Measurements from ENCODE around the gene GALNT2. TPM values are rescaled to one million over a fixed set of nuclear protein-coding genes. Genes with fewer than 3 reads are reported as not detected.

The GALNT2 gene
- total and polyA plus RNA-seq, 4 donors, result 47.5 to 182 (median 114) TPM

DNA sequence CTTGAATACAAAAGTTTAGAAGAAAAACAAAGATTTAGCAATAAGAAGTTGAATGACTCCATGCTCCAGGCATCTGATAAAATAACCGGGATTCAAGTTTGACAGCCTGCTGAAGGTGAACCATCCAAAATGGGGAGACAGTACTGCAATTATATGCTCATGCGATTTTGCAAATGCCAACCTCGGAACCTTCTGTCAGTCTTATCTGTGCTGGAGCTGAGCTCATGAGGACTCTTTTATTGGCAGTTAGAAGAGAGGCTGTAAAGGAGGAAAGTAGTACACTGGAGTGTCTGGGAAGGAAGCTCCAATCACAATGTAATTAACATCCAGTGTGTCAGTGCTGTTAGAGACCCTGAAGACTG is 170.0 kb downstream of the GALNT2 start (continued):
- TF ChIP-seq, protein P1, sequence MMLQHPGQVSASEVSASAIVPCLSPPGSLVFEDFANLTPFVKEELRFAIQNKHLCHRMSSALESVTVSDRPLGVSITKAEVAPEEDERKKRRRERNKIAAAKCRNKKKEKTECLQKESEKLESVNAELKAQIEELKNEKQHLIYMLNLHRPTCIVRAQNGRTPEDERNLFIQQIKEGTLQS (IDR thresholded peaks at IDR 0.05), result no peak

DNA sequence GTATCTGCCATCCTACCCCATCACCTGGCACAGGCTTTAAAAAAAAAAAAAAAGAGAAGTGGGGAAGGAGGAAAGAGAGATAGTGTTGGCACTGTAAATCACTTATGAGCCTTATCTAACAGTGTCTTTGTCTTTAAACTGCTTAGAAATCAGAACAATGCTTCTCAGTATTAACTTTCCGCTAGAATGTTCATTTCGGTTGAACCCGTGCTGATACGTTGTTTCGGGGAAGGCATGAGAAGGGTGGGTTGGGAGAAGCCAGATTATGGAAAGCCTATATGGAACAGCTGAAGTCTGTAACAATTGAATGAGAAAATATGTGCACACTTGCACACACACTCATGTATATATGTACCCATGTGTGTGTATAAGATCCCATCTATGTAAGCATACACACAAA is 170.8 kb downstream of the GALNT2 start:
- no peak for DNase-seq (ENCODE audit: low spot score)
- Histone ChIP-seq H3K9me3 (ENCODE audit: control insufficient read depth in 4 of 4, low read length in 3 of 4) (no peaks in the 10 kb centered on the region), H3K9ac (ENCODE audit: low read depth in 1 of 2, low read length in 2 of 2) (no peak overlapping the region), H3K4me1 (ENCODE audit: control insufficient read depth in 4 of 4, insufficient read depth in 4 of 4, low read length in 3 of 4) (no peaks in the 10 kb centered on the region), H3K36me3 (ENCODE audit: control insufficient read depth in 4 of 4, insufficient read depth in 3 of 4, low read depth in 1 of 4, low read length in 3 of 4) (peaks cover 2 to 32% (median 21%) of the 10 kb centered on the region in 4 donors), H3K4me3 (ENCODE audit: low read depth in 1 of 3, low read length in 3 of 3) (no peak overlapping the region), H3K27ac (ENCODE audit: low read depth in 1 of 2, low read length in 2 of 2) (no peak overlapping the region), H3K27me3 (ENCODE audit: control insufficient read depth in 4 of 4, insufficient read depth in 4 of 4, low read length in 3 of 4) (no peaks in the 10 kb centered on the region)
- no peak for TF ChIP-seq FOXA2 (IDR thresholded peaks at IDR 0.05)
- TF ChIP-seq SP1 (IDR thresholded peaks at IDR 0.05), result no peak
- no peak for TF ChIP-seq EGR1 (IDR thresholded peaks at IDR 0.05; ENCODE audit: low read depth in 2 of 2)
- TF ChIP-seq, protein P1 (IDR thresholded peaks at IDR 0.05), result no peak
- no peak for TF ChIP-seq TAF1 (conservative IDR thresholded peaks at IDR 0.05)
- no peak for TF ChIP-seq RXRA (IDR thresholded peaks at IDR 0.05)
- no peak for TF ChIP-seq YY1 (IDR thresholded peaks at IDR 0.05)
- no peak for TF ChIP-seq HNF4G (IDR thresholded peaks at IDR 0.05)
- TF ChIP-seq RAD21 (IDR thresholded peaks at IDR 0.05), result no peak
- TF ChIP-seq, protein P2, sequence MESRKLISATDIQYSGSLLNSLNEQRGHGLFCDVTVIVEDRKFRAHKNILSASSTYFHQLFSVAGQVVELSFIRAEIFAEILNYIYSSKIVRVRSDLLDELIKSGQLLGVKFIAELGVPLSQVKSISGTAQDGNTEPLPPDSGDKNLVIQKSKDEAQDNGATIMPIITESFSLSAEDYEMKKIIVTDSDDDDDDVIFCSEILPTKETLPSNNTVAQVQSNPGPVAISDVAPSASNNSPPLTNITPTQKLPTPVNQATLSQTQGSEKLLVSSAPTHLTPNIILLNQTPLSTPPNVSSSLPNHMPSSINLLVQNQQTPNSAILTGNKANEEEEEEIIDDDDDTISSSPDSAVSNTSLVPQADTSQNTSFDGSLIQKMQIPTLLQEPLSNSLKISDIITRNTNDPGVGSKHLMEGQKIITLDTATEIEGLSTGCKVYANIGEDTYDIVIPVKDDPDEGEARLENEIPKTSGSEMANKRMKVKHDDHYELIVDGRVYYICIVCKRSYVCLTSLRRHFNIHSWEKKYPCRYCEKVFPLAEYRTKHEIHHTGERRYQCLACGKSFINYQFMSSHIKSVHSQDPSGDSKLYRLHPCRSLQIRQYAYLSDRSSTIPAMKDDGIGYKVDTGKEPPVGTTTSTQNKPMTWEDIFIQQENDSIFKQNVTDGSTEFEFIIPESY (IDR thresholded peaks at IDR 0.05), result no peak
- no peak for TF ChIP-seq FOXA1 (IDR thresholded peaks at IDR 0.05)
- TF ChIP-seq, protein P3, sequence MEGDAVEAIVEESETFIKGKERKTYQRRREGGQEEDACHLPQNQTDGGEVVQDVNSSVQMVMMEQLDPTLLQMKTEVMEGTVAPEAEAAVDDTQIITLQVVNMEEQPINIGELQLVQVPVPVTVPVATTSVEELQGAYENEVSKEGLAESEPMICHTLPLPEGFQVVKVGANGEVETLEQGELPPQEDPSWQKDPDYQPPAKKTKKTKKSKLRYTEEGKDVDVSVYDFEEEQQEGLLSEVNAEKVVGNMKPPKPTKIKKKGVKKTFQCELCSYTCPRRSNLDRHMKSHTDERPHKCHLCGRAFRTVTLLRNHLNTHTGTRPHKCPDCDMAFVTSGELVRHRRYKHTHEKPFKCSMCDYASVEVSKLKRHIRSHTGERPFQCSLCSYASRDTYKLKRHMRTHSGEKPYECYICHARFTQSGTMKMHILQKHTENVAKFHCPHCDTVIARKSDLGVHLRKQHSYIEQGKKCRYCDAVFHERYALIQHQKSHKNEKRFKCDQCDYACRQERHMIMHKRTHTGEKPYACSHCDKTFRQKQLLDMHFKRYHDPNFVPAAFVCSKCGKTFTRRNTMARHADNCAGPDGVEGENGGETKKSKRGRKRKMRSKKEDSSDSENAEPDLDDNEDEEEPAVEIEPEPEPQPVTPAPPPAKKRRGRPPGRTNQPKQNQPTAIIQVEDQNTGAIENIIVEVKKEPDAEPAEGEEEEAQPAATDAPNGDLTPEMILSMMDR (IDR thresholded peaks at IDR 0.05; ENCODE audit: low read depth, low read length, missing input control), result no peak
- TF ChIP-seq, protein P4, sequence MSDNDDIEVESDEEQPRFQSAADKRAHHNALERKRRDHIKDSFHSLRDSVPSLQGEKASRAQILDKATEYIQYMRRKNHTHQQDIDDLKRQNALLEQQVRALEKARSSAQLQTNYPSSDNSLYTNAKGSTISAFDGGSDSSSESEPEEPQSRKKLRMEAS (IDR thresholded peaks at IDR 0.05), result no peak
- no peak for TF ChIP-seq HNF4A (conservative IDR thresholded peaks at IDR 0.05)
- no peak for TF ChIP-seq NR2F2 (IDR thresholded peaks at IDR 0.05)
- WGBS, result 98% methylated on average over 5 of the region's 5 CpGs

DNA sequence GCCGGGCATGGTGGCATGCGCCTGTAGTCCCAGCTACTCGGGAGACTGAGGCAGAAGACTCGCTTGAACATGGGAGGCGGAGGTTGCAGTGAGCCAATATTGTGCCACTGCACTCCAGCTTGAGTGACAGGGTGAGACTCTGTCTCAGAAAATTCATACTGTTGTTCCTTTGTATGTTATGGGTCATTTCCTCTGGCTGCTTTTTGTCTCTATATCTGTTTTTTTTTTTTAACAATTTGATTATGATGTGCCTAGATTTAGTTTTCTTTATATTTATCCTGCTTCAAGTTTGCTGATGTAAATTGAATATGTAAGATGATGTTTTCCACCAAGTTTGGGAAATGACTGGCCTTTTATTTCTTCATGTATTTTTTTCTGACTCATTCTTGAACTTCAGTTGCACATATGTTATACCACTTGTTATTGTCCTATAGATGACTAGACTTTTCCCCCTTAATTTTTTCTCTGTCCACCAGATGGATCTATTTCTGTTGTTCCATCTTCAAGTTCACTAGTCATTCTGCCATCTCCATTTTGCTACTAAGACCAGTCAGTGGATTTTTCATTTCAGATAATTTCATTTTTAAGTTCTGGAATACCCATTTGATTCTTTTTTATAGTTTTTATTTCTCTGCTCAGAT is 173.5 kb downstream of the GALNT2 start:
- peaks cover 5 to 49% (median 35%) of the 10 kb centered on the region in 4 donors for H3K36me3 ChIP-seq (ENCODE audit: control insufficient read depth in 4 of 4, insufficient read depth in 3 of 4, low read depth in 1 of 4, low read length in 3 of 4)
- no peaks in the 10 kb centered on the region for H3K27me3 ChIP-seq (ENCODE audit: control insufficient read depth in 4 of 4, insufficient read depth in 4 of 4, low read length in 3 of 4)
- H3K27ac ChIP-seq (ENCODE audit: low read depth in 1 of 2, low read length in 2 of 2), result no peak overlapping the region
- no peaks in the 10 kb centered on the region for H3K9me3 ChIP-seq (ENCODE audit: control insufficient read depth in 4 of 4, low read length in 3 of 4)
- H3K4me3 ChIP-seq (ENCODE audit: low read depth in 1 of 3, low read length in 3 of 3), result no peak overlapping the region
- no peak overlapping the region for H3K9ac ChIP-seq (ENCODE audit: low read depth in 1 of 2, low read length in 2 of 2)
- TF ChIP-seq TAF1 (conservative IDR thresholded peaks at IDR 0.05), result no peak
- no peak for TF ChIP-seq GABPA (IDR thresholded peaks at IDR 0.05 in 1 of 2, conservative IDR thresholded peaks at IDR 0.05 in 1 of 2)
- TF ChIP-seq, protein P1 (IDR thresholded peaks at IDR 0.05), result no peak
- no peak for TF ChIP-seq FOXA1 (IDR thresholded peaks at IDR 0.05)
- TF ChIP-seq YY1 (IDR thresholded peaks at IDR 0.05), result no peak
- TF ChIP-seq, protein P5, sequence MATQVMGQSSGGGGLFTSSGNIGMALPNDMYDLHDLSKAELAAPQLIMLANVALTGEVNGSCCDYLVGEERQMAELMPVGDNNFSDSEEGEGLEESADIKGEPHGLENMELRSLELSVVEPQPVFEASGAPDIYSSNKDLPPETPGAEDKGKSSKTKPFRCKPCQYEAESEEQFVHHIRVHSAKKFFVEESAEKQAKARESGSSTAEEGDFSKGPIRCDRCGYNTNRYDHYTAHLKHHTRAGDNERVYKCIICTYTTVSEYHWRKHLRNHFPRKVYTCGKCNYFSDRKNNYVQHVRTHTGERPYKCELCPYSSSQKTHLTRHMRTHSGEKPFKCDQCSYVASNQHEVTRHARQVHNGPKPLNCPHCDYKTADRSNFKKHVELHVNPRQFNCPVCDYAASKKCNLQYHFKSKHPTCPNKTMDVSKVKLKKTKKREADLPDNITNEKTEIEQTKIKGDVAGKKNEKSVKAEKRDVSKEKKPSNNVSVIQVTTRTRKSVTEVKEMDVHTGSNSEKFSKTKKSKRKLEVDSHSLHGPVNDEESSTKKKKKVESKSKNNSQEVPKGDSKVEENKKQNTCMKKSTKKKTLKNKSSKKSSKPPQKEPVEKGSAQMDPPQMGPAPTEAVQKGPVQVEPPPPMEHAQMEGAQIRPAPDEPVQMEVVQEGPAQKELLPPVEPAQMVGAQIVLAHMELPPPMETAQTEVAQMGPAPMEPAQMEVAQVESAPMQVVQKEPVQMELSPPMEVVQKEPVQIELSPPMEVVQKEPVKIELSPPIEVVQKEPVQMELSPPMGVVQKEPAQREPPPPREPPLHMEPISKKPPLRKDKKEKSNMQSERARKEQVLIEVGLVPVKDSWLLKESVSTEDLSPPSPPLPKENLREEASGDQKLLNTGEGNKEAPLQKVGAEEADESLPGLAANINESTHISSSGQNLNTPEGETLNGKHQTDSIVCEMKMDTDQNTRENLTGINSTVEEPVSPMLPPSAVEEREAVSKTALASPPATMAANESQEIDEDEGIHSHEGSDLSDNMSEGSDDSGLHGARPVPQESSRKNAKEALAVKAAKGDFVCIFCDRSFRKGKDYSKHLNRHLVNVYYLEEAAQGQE (IDR thresholded peaks at IDR 0.05), result no peak
- no peak for TF ChIP-seq RAD21 (IDR thresholded peaks at IDR 0.05)
- TF ChIP-seq SP1 (IDR thresholded peaks at IDR 0.05), result no peak
- TF ChIP-seq EGR1 (IDR thresholded peaks at IDR 0.05; ENCODE audit: low read depth in 2 of 2), result no peak
- TF ChIP-seq, protein P2 (IDR thresholded peaks at IDR 0.05), result no peak
- TF ChIP-seq, protein P4 (IDR thresholded peaks at IDR 0.05), result no peak
- no peak for TF ChIP-seq HNF4G (IDR thresholded peaks at IDR 0.05)
- DNase-seq (ENCODE audit: low spot score), result no peak
- no peaks in the 10 kb centered on the region for H3K4me1 ChIP-seq (ENCODE audit: control insufficient read depth in 4 of 4, insufficient read depth in 4 of 4, low read length in 3 of 4)
- WGBS, result 98% methylated on average over 5 of the region's 5 CpGs
